Omental fat pad (tissue), 4 donors: ENCODE results near the gene AMOTL2. TPM values are rescaled to one million over a fixed set of nuclear protein-coding genes. Genes with fewer than 3 reads are reported as not detected.

Experiments used
- ATAC-seq: fragments of 150-250 bp; one replicate; pipeline ENCODE4 v1.9.1; 2016; ENCODE audit warnings: mild to moderate bottlenecking, moderate library complexity; ENCODE audit not compliant: low FRiP score
- DNase-seq: peaks from one replicate; pipeline ENCODE4 v3.0.0-alpha.2; 2019; ENCODE audit warnings: low spot score
- total RNA-seq, 4 donors: library from RNA; depleted of rRNA; stranded (reverse); fragments of >200 nt; gene quantifications; one replicate each; pipeline ENCODE4 v1.1.0, GENCODE V29; 2016
- TF ChIP-seq, protein P1 (sequence below), 3 donors: fragments of 450-650 bp; IDR thresholded peaks; one replicate each; pipeline ENCODE4 v1.5.1; 2016 to 2017; ENCODE audit warnings: antibody characterized with exemption in 3 of 3, mild to moderate bottlenecking in 3 of 3, moderate library complexity in 2 of 3

AMOTL2 gene
- total RNA-seq, 4 donors from 2014 or later, result 99.0 to 201 (median 158) TPM

- ATAC-seq (peak; percentile 83), DNase-seq (no peak)
These were observed 7.7 kb upstream of the AMOTL2 start for GRCh38 chr3:134381831-134382442.

DNA sequence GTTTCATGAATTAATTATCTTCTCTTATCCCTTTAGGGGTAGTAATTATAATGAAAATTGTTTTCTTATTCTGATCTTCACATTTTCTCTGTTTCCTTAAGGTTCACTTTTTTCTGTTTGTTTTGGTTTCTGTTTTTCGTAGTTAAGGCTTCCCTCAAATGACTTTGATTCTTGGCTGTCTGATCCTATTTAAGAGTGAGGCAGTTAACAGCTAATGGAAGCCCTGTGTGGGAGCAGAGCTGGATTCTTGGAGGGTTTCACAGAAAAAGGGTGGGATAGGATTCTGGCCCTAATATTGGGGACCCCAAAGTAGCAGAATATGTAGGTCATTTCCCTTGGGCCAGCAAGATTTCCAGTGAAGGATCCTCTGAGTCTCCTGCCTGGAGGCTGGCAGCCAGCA is 6.8 kb upstream of the AMOTL2 start:
- DNase-seq (no peak), ATAC-seq (peak; percentile 49)
- TF ChIP-seq, protein P1, sequence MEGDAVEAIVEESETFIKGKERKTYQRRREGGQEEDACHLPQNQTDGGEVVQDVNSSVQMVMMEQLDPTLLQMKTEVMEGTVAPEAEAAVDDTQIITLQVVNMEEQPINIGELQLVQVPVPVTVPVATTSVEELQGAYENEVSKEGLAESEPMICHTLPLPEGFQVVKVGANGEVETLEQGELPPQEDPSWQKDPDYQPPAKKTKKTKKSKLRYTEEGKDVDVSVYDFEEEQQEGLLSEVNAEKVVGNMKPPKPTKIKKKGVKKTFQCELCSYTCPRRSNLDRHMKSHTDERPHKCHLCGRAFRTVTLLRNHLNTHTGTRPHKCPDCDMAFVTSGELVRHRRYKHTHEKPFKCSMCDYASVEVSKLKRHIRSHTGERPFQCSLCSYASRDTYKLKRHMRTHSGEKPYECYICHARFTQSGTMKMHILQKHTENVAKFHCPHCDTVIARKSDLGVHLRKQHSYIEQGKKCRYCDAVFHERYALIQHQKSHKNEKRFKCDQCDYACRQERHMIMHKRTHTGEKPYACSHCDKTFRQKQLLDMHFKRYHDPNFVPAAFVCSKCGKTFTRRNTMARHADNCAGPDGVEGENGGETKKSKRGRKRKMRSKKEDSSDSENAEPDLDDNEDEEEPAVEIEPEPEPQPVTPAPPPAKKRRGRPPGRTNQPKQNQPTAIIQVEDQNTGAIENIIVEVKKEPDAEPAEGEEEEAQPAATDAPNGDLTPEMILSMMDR (IDR thresholded peaks at IDR 0.05), result no peak

More at GRCh38 chr3:134381831-134382442, 7.7 kb upstream of the AMOTL2 start:
- TF ChIP-seq, protein P1 (IDR thresholded peaks at IDR 0.05), result no peak

GRCh38 chr3:134380249-134380648 is 6.0 kb upstream of the AMOTL2 start:
- TF ChIP-seq, protein P1 (IDR thresholded peaks at IDR 0.05), result no peak
- ATAC-seq (no peak), DNase-seq (no peak)

- TF ChIP-seq, protein P1 (IDR thresholded peaks at IDR 0.05), result no peak
- peak; percentile 12 for DNase-seq
- no peak for ATAC-seq
These were observed 4.6 kb upstream of the AMOTL2 start for GRCh38 chr3:134378818-134379217.

DNA sequence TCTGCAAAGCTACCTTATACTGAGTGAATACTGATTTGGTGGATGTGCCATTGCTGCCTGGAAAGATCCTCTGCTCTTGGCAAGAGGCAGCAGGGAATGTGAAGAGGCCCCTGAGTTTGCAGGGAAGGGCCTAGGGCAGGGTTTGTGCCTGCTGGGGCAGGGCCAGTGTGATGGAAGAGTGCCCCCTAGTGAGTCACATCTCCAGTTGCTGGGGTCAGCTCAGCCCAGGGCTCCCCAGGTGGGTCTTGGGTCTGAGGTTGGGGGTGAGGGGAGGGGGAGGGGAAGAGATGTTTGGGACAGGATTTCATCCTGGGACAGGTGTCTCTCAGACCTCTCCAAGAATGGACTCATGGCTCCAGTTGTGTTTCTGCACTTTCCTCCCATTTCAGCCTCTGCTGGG is 4.1 kb upstream of the AMOTL2 start:
- DNase-seq, result peak; percentile 16
- ATAC-seq, result no peak
- TF ChIP-seq, protein P1 (IDR thresholded peaks at IDR 0.05), result no peak

- no peak for DNase-seq
- TF ChIP-seq, protein P1 (IDR thresholded peaks at IDR 0.05), result no peak
- no peak for ATAC-seq
These were observed 3.6 kb upstream of the AMOTL2 start for GRCh38 chr3:134377896-134378295.

- TF ChIP-seq, protein P1 (IDR thresholded peaks at IDR 0.05), result no peak
- no peak for ATAC-seq
- no peak for DNase-seq
These were observed 2.7 kb upstream of the AMOTL2 start for GRCh38 chr3:134376786-134377426.
